Transverse colon (tissue), 4 donors: Measurements from ENCODE around the gene LAPTM5.

Source experiments
- CTCF ChIP-seq, 5 experiments: fragments of 200-600 bp in 3 of 5; fragments of 450-650 bp in 2 of 5; sonication (generic) in 3 of 5; IDR thresholded peaks; 1 replicate in 2 of 5; 2 replicates in 3 of 5; pipeline ENCODE4 v1.5.1; 2016 to 2017; ENCODE audit warnings: antibody characterized with exemption in 5 of 5, inconsistent platforms in 3 of 5, mild to moderate bottlenecking in 2 of 5, moderate library complexity in 1 of 5
- EP300 ChIP-seq: sonication (generic); formaldehyde crosslinking; IDR thresholded peaks from one replicate; pipeline ENCODE4 v1.6.1; 2017; ENCODE audit warnings: antibody characterized with exemption, low read depth
- POLR2A ChIP-seq: fragments of 450-650 bp; IDR thresholded peaks from one replicate; pipeline ENCODE4 v1.6.1; 2016; ENCODE audit warnings: antibody characterized with exemption, mild to moderate bottlenecking, moderate library complexity
- POLR2AphosphoS5 ChIP-seq, 3 donors: sonication (generic); formaldehyde crosslinking; IDR thresholded peaks; one replicate each; pipeline ENCODE4 v1.6.1; 2016; ENCODE audit warnings: antibody characterized with exemption in 3 of 3

GRCh38 chr1:30798389-30799232, 41.0 kb upstream of the LAPTM5 start:
- TF ChIP-seq CTCF (IDR thresholded peaks at IDR 0.05) (no peak), POLR2A (no peak), POLR2AphosphoS5 (IDR thresholded peaks at IDR 0.05) (no peak), EP300 (no peak)
